ENCODE data around the gene CRNKL1. TPM values are rescaled to one million over a fixed set of nuclear protein-coding genes. Genes with fewer than 3 reads are reported as not detected.

The CRNKL1 gene
- total RNA-seq, 1 experiment from 2014 or later = 20.4 TPM

DNA sequence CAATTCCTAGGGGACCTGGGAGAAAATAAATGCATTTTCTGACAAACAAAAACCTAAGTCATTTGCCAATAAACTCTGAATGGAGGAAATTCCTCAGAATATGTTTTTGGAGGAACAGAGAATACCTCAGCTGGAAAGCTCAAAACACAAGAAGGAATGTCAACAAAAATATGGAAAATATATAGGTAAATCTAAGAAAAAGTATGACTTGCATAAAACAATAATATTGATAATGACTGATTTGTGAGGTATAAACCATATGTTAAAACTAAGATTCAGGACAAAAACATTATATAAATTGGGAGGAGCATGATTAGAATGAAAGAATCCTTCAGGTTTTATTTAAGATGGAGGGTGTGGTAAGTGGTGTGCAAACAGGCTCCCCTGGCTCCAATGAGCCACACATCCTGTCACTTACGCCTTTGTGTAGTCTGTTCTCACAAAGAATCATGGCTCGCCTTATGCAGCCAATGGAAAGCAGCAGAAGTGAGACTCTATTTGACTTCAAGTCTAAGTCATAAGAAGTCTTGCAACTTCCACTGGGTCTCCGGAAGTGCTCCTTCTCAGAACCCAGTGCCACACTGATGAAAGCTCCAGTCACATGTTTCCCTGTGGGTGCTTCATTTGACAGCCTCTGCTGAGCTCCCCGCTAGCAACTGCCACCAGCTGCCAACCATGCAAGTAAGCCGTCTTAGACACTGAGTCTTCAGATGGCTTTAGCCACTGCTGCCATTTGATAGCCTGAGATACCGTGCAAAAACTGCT is 8.2 kb upstream of the CRNKL1 start:
- ATAC-seq (no peak), DNase-seq (ENCODE audit: low read depth, low spot score) (no peak)
- Histone ChIP-seq H3K36me3 (ENCODE audit: control insufficient read depth in 1 of 2, insufficient read depth in 2 of 2, low read length in 2 of 2) (no peaks in the 10 kb centered on the region), H3K4me1 (ENCODE audit: control insufficient read depth in 1 of 2, insufficient read depth in 2 of 2, low read length in 2 of 2) (no peaks in the 10 kb centered on the region), H4K20me1 (ENCODE audit: insufficient read depth) (no peaks in the 10 kb centered on the region), H3K27me3 (ENCODE audit: insufficient read depth, low read length) (peaks cover 10% of the 10 kb centered on the region; the same call in 1 of the 2 replicates), H3K9me3 (ENCODE audit: control insufficient read depth in 1 of 2, insufficient read depth in 1 of 2, low read depth in 1 of 2, low read length in 2 of 2) (no peaks in the 10 kb centered on the region), H3K4me3 (replicated peaks in 1 of 2; ENCODE audit: low read depth in 1 of 2, low read length in 2 of 2) (no peak overlapping the region), H3K4me2 (ENCODE audit: low read length) (no peak overlapping the region), H3K9ac (ENCODE audit: low read length) (no peak overlapping the region), H3K79me2 (ENCODE audit: insufficient read depth, low read length) (no peaks in the 10 kb centered on the region), H2AFZ (ENCODE audit: low read depth, low read length, poor library complexity, severe bottlenecking) (no peak overlapping the region), H3K27ac (ENCODE audit: low read depth, low read length) (no peak overlapping the region), H3K9me2 (ENCODE audit: insufficient read depth) (no peaks in the 10 kb centered on the region)
- ChIA-PET CTCF (no interaction called here), RAD21 (ENCODE audit: low non-redundant PET in 1 of 2, low total read pairs in 2 of 2, uncharacterized antibody in 2 of 2, unreplicated experiment in 2 of 2) (no interaction called here), POLR2A (no interaction called here)
- BruUV-seq (replicated peaks) = no TSS peak
- intact Hi-C loops (cut with micrococcal nuclease) = no loop called here
- TF ChIP-seq ZFX (IDR thresholded peaks at IDR 0.05) (no peak), SRF (IDR thresholded peaks at IDR 0.05; ENCODE audit: low read depth) (no peak), CBX3 (IDR thresholded peaks at IDR 0.05; ENCODE audit: low read depth) (no peak), POLR2AphosphoS5 (IDR thresholded peaks at IDR 0.05; ENCODE audit: low read depth, low read length) (no peak), EGR1 (IDR thresholded peaks at IDR 0.05; ENCODE audit: low read depth) (no peak), JUND (IDR thresholded peaks at IDR 0.05) (no peak), EZH2 (IDR thresholded peaks at IDR 0.05) (no peak), POLR2A (IDR thresholded peaks at IDR 0.05; ENCODE audit: borderline replicate concordance, extremely low read depth, insufficient read depth, insufficient read length) (no peak), TCF7L2 (IDR thresholded peaks at IDR 0.05; ENCODE audit: borderline replicate concordance, extremely low read depth, insufficient read depth, insufficient read length) (no peak), EZH2phosphoT487 (IDR thresholded peaks at IDR 0.05; ENCODE audit: borderline replicate concordance) (no peak), ELF1 (IDR thresholded peaks at IDR 0.05; ENCODE audit: borderline replicate concordance, low read depth) (no peak), YY1 (IDR thresholded peaks at IDR 0.05; ENCODE audit: extremely low read depth, insufficient replicate concordance, low read depth, low read length) (no peak), SIN3A (IDR thresholded peaks at IDR 0.05; ENCODE audit: low read depth) (no peak), CEBPB (IDR thresholded peaks at IDR 0.05; ENCODE audit: low read depth) (no peak)
- TF ChIP-seq, protein P1, sequence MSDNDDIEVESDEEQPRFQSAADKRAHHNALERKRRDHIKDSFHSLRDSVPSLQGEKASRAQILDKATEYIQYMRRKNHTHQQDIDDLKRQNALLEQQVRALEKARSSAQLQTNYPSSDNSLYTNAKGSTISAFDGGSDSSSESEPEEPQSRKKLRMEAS (IDR thresholded peaks at IDR 0.05) = no peak
- TF ChIP-seq, protein P2, sequence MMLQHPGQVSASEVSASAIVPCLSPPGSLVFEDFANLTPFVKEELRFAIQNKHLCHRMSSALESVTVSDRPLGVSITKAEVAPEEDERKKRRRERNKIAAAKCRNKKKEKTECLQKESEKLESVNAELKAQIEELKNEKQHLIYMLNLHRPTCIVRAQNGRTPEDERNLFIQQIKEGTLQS (IDR thresholded peaks at IDR 0.05) = no peak
- TF ChIP-seq, protein P3, sequence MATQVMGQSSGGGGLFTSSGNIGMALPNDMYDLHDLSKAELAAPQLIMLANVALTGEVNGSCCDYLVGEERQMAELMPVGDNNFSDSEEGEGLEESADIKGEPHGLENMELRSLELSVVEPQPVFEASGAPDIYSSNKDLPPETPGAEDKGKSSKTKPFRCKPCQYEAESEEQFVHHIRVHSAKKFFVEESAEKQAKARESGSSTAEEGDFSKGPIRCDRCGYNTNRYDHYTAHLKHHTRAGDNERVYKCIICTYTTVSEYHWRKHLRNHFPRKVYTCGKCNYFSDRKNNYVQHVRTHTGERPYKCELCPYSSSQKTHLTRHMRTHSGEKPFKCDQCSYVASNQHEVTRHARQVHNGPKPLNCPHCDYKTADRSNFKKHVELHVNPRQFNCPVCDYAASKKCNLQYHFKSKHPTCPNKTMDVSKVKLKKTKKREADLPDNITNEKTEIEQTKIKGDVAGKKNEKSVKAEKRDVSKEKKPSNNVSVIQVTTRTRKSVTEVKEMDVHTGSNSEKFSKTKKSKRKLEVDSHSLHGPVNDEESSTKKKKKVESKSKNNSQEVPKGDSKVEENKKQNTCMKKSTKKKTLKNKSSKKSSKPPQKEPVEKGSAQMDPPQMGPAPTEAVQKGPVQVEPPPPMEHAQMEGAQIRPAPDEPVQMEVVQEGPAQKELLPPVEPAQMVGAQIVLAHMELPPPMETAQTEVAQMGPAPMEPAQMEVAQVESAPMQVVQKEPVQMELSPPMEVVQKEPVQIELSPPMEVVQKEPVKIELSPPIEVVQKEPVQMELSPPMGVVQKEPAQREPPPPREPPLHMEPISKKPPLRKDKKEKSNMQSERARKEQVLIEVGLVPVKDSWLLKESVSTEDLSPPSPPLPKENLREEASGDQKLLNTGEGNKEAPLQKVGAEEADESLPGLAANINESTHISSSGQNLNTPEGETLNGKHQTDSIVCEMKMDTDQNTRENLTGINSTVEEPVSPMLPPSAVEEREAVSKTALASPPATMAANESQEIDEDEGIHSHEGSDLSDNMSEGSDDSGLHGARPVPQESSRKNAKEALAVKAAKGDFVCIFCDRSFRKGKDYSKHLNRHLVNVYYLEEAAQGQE (IDR thresholded peaks at IDR 0.05; ENCODE audit: low read depth) = no peak
